AG09319 (cell line): ENCODE measurements around the gene GSDMA.
"Not testable (repeated sequence)": the region's sequence is repeated elsewhere in the genome, so short reads cannot be mapped to it uniquely, and the experiment has no call there.

Experiments used
- DNase-seq: peaks from one replicate; pipeline ENCODE4 v3.0.0-alpha.2; 2010; ENCODE audit warnings: low read depth; ENCODE audit errors: extremely low read depth
- CTCF ChIP-seq: IDR thresholded peaks from 2 replicates; pipeline ENCODE4 v1.5.1; 2011; ENCODE audit warnings: low read depth, mild to moderate bottlenecking, inconsistent platforms, low read length, moderate library complexity

Gene GSDMA

GRCh38 chr17:39999067-39999466 lies 36.3 kb downstream of the GSDMA start:
- no peak for TF ChIP-seq CTCF
- no peak for DNase-seq

GRCh38 chr17:40000161-40000560 lies 37.4 kb downstream of the GSDMA start:
- no peak for TF ChIP-seq CTCF
- no peak for DNase-seq

GRCh38 chr17:40001335-40001734 lies 38.5 kb downstream of the GSDMA start:
- DNase-seq, result not testable (repeated sequence)

- DNase-seq, result no peak
- TF ChIP-seq CTCF, result no peak
Observed at GRCh38 chr17:40004072-40004471, 41.3 kb downstream of the GSDMA start.

GRCh38 chr17:40004712-40005111 lies 41.9 kb downstream of the GSDMA start:
- no peak for TF ChIP-seq CTCF

GRCh38 chr17:40005520-40005919 lies 42.7 kb downstream of the GSDMA start:
- no peak for DNase-seq
- no peak for TF ChIP-seq CTCF

More at GRCh38 chr17:40004712-40005111, 41.9 kb downstream of the GSDMA start:
- DNase-seq, result no peak

- DNase-seq, result not testable (repeated sequence)
Observed at GRCh38 chr17:40010946-40011500, 48.2 kb downstream of the GSDMA start.

GRCh38 chr17:40012017-40012647 lies 49.3 kb downstream of the GSDMA start:
- not testable (repeated sequence) for DNase-seq

- DNase-seq, result no peak
- no peak for TF ChIP-seq CTCF
Observed at GRCh38 chr17:40014375-40014980, 51.7 kb downstream of the GSDMA start.
